H1 (cell line): ENCODE measurements around the gene FKRP. TPM values are rescaled to one million over a fixed set of nuclear protein-coding genes. Genes with fewer than 3 reads are reported as not detected.

ENCODE experiments used
- ASH2L ChIP-seq: fragments of 200-600, 300-600 bp; sonication (generic); IDR thresholded peaks from one replicate; pipeline ENCODE4 v1.7.1; 2017; ENCODE audit warnings: low read length
- KDM4A ChIP-seq: IDR thresholded peaks from one replicate; pipeline ENCODE4 v1.7.1; 2012; ENCODE audit warnings: low read depth, mild to moderate bottlenecking, moderate library complexity, low read length, inconsistent platforms; ENCODE audit not compliant: severe bottlenecking
- SAP30 ChIP-seq: fragments of 300-600 bp; sonication (generic); IDR thresholded peaks from 2 replicates; pipeline ENCODE4 v1.7.1; 2012; ENCODE audit warnings: low read length, moderate library complexity, mild to moderate bottlenecking, inconsistent platforms; ENCODE audit not compliant: insufficient read depth, insufficient replicate concordance
- TBP ChIP-seq: IDR thresholded peaks from 2 replicates; pipeline ENCODE4 v1.6.1; 2011; ENCODE audit warnings: low read depth, low read length, improper control_type of control experiment
- USF2 ChIP-seq: IDR thresholded peaks from 2 replicates; pipeline ENCODE4 v1.6.1; 2011; ENCODE audit warnings: low read length, improper control_type of control experiment
- YY1 ChIP-seq: IDR thresholded peaks from 2 replicates; pipeline ENCODE4 v1.6.1; 2011; ENCODE audit warnings: low read depth, mild to moderate bottlenecking, low read length
- polyA plus RNA-seq, 7 experiments: library from polyadenylated mRNA; depleted of rRNA in 3 of 7; stranded (reverse) in 5 of 7; unstranded in 2 of 7; fragments of >200 nt in 5 of 7; fragments of 200-250 nt in 2 of 7; gene quantifications; 1 replicate in 5 of 7; 2 replicates in 1 of 7; 4 replicates in 1 of 7; pipeline versions ENCODE4 v1.2.1 to v1.2.3, GENCODE V29; 2011 to 2013; ENCODE audit warnings: missing spikeins in 2 of 7, mixed read lengths in 2 of 7
- total RNA-seq: library from RNA; stranded (reverse); fragmentation: NEBNext Ultra II Directional; extraction: Animal tissue kit (Norgen Biotek cat#: 25700); gene quantifications from 2 replicates; pipeline ENCODE4 v1.2.1, GENCODE V29; 2021

FKRP gene
- total and polyA plus RNA-seq, 2 of the 8 experiments (the other 6 are each of a cell fraction or from before 2014, with no cell fraction given): 17.1 to 24.4 TPM

DNA sequence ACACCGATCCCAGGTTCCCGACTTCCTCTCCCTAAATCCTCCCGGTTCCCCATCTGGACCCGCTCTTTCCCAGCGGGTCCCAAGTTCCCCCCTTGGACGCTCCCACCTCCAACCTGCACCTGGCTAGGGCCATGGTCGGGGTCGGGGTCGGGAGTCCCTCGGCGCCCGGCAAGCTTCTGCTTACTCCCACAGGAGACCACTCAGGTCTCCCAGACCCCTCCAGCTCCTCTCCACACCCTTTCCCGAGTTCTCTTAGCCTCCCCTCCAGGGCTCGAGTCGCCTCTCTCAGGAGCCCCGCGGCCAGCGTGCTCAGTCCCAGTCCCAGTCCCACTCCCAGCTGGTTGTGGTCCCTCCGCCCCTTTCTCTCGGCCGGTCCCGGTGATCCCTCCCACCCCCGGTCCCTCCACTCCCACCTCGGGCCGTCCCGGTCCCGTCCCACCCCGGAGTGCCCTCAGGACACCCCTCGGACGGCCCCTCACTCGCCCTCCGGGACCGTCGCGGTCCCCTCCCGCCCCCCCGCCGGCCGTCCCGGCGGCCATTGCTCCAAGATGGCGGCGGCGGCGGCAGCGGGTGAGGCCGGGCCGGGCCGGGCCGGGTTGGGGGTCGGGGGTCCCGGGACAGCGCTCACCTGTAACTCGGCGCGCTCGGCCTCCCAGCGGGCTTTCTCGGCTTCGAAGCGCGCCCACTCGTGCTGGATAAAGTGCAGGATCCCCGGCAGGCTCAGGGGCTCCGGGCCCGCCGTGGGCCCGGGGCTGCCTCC, at the start of gene FKRP (continued):
- TF ChIP-seq TBP: peak; percentile 63; the same call in 1 of the 2 replicates
- peak; percentile 83 for TF ChIP-seq SAP30
- TF ChIP-seq YY1: peak; percentile 95
- no peak for TF ChIP-seq USF2
- no peak for TF ChIP-seq ASH2L
- TF ChIP-seq KDM4A: peak; percentile 43
